GM19468 (cell line): Measurements from ENCODE around the gene RIOK2.
"Not testable (repeated sequence)": the region's sequence is repeated elsewhere in the genome, so short reads cannot be mapped to it uniquely, and the experiment has no call there.

Source experiments
- ATAC-seq: cut with Tn5 transposase; IDR thresholded peaks from one replicate; pipeline ENCODE4 v1.9.1; 2021; ENCODE audit warnings: mild to moderate bottlenecking, moderate library complexity, moderate number of reproducible peaks; ENCODE audit not compliant: unreplicated experiment; ENCODE audit errors: extremely low read depth

RIOK2 gene

GRCh38 chr5:97172227-97172626 lies 10.8 kb downstream of the RIOK2 start:
- ATAC-seq = no peak

GRCh38 chr5:97171703-97172102 lies 11.3 kb downstream of the RIOK2 start:
- no peak for ATAC-seq

- ATAC-seq = no peak
Observed at GRCh38 chr5:97167435-97167834, 15.6 kb downstream of the RIOK2 start.

GRCh38 chr5:97165726-97166125 lies 17.3 kb downstream of the RIOK2 start:
- no peak for ATAC-seq

- ATAC-seq = no peak
Observed at GRCh38 chr5:97164846-97165245, 18.2 kb downstream of the RIOK2 start.

GRCh38 chr5:97163790-97164285 lies 19.2 kb downstream of the RIOK2 start:
- no peak for ATAC-seq

GRCh38 chr5:97163360-97163764 lies 19.7 kb downstream of the RIOK2 start:
- ATAC-seq = no peak

- no peak for ATAC-seq
Observed at GRCh38 chr5:97162045-97162444, 21.0 kb downstream of the RIOK2 start.

GRCh38 chr5:97157689-97158088 lies 25.4 kb downstream of the RIOK2 start:
- no peak for ATAC-seq

GRCh38 chr5:97151370-97151769 lies 31.7 kb downstream of the RIOK2 start:
- no peak for ATAC-seq

GRCh38 chr5:97150401-97150800 lies 32.6 kb downstream of the RIOK2 start:
- ATAC-seq = no peak

GRCh38 chr5:97149709-97150108 lies 33.3 kb downstream of the RIOK2 start:
- ATAC-seq = no peak

GRCh38 chr5:97148288-97148687 lies 34.8 kb downstream of the RIOK2 start:
- ATAC-seq = no peak

- no peak for ATAC-seq
Observed at GRCh38 chr5:97143704-97144103, 39.3 kb downstream of the RIOK2 start.

GRCh38 chr5:97142521-97143254 lies 40.4 kb downstream of the RIOK2 start, which contains the start of gene LIX1:
LIX1 (minus strand) TSS chr5:97142611; CDS start chr5:97142576, 35 bp downstream.
- ATAC-seq = no peak

GRCh38 chr5:97141539-97141938 lies 41.5 kb downstream of the RIOK2 start:
- no peak for ATAC-seq

GRCh38 chr5:97141031-97141430 lies 42.0 kb downstream of the RIOK2 start:
- no peak for ATAC-seq

- ATAC-seq = not testable (repeated sequence)
Observed at GRCh38 chr5:97140250-97140649, 42.8 kb downstream of the RIOK2 start.

- no peak for ATAC-seq
Observed at GRCh38 chr5:97136475-97136874, 46.6 kb downstream of the RIOK2 start.

- ATAC-seq = no peak
Observed at GRCh38 chr5:97135868-97136267, 47.2 kb downstream of the RIOK2 start.

GRCh38 chr5:97134634-97135033 lies 48.4 kb downstream of the RIOK2 start:
- no peak for ATAC-seq

- ATAC-seq = no peak
Observed at GRCh38 chr5:97133101-97133500, 49.9 kb downstream of the RIOK2 start.
